Vagina (tissue), 2 donors: ENCODE data around the gene DUS4L.

ENCODE experiments used
- CTCF ChIP-seq, 3 experiments: fragments of 450-650 bp in 2 of 3; fragments of 200-600 bp in 1 of 3; sonication (generic) in 1 of 3; IDR thresholded peaks; one replicate each; pipeline ENCODE4 v1.5.1; 2017 to 2019; ENCODE audit warnings: antibody characterized with exemption in 3 of 3, mild to moderate bottlenecking in 2 of 3, moderate library complexity in 2 of 3
- POLR2A ChIP-seq, 2 donors: fragments of 450-650 bp; IDR thresholded peaks; one replicate each; pipeline ENCODE4 v1.6.1; 2017; ENCODE audit warnings: antibody characterized with exemption in 2 of 2, mild to moderate bottlenecking in 2 of 2, moderate library complexity in 2 of 2
- POLR2AphosphoS5 ChIP-seq, 2 donors: sonication (generic); formaldehyde crosslinking; IDR thresholded peaks; one replicate each; pipeline ENCODE4 v1.9.0; 2017; ENCODE audit warnings: antibody characterized with exemption in 2 of 2, mild to moderate bottlenecking in 2 of 2, low read depth in 1 of 2; ENCODE audit not compliant: insufficient read depth in 1 of 2

GRCh38 chr7:107606303-107606702, 42.5 kb downstream of the DUS4L start:
- no peak for TF ChIP-seq POLR2A (IDR thresholded peaks at IDR 0.05)
- TF ChIP-seq CTCF (IDR thresholded peaks at IDR 0.05): no peak
- no peak for TF ChIP-seq POLR2AphosphoS5 (IDR thresholded peaks at IDR 0.05; ENCODE audit: insufficient read depth in 1 of 2, low read depth in 1 of 2)
